HG03066 (cell line): ENCODE measurements around the gene GH2.
A peak's percentile ranks its signal among the peaks of the same experiment; 100 is the strongest.

Experiments used
- ATAC-seq: cut with Tn5 transposase; IDR thresholded peaks from one replicate; pipeline ENCODE4 v1.9.1; 2021; ENCODE audit warnings: low read depth; ENCODE audit not compliant: unreplicated experiment

GH2 gene

GRCh38 chr17:63842540-63843386 lies 39.0 kb downstream of the GH2 start, which contains the start of gene SMARCD2:
SMARCD2 (minus strand) TSS chr17:63842685; CDS start chr17:63842674, 11 bp downstream.
- peak; percentile 81 for ATAC-seq

GRCh38 chr17:63842173-63842539 lies 39.6 kb downstream of the GH2 start:
- peak; percentile 26 for ATAC-seq

GRCh38 chr17:63841350-63842172 lies 40.2 kb downstream of the GH2 start:
- no peak for ATAC-seq

GRCh38 chr17:63840591-63841349 lies 41.0 kb downstream of the GH2 start:
- ATAC-seq, result no peak

GRCh38 chr17:63838631-63839171 lies 43.0 kb downstream of the GH2 start:
- ATAC-seq, result no peak

- no peak for ATAC-seq
These were observed 43.7 kb downstream of the GH2 start for GRCh38 chr17:63837962-63838600.

- ATAC-seq, result no peak
These were observed 44.3 kb downstream of the GH2 start for GRCh38 chr17:63837480-63837879.

GRCh38 chr17:63836811-63837210 lies 44.9 kb downstream of the GH2 start:
- no peak for ATAC-seq

- ATAC-seq, result no peak
These were observed 46.5 kb downstream of the GH2 start for GRCh38 chr17:63835167-63835720.

- ATAC-seq, result peak; percentile 61
These were observed 47.1 kb downstream of the GH2 start for GRCh38 chr17:63834431-63835166.

GRCh38 chr17:63833741-63834373 lies 47.9 kb downstream of the GH2 start:
- ATAC-seq, result no peak

GRCh38 chr17:63833026-63833740 lies 48.6 kb downstream of the GH2 start:
- no peak for ATAC-seq

- ATAC-seq, result no peak
These were observed 49.3 kb downstream of the GH2 start for GRCh38 chr17:63832455-63832854.

- ATAC-seq, result no peak
These were observed 49.7 kb downstream of the GH2 start for GRCh38 chr17:63832014-63832413.

GRCh38 chr17:63831505-63831904 lies 50.2 kb downstream of the GH2 start:
- ATAC-seq, result no peak

- no peak for ATAC-seq
These were observed 50.7 kb downstream of the GH2 start for GRCh38 chr17:63830904-63831491.

- ATAC-seq, result no peak
These were observed 51.5 kb downstream of the GH2 start for GRCh38 chr17:63830278-63830677.
